ENCODE data around the gene MYT1.

MYT1 gene

DNA sequence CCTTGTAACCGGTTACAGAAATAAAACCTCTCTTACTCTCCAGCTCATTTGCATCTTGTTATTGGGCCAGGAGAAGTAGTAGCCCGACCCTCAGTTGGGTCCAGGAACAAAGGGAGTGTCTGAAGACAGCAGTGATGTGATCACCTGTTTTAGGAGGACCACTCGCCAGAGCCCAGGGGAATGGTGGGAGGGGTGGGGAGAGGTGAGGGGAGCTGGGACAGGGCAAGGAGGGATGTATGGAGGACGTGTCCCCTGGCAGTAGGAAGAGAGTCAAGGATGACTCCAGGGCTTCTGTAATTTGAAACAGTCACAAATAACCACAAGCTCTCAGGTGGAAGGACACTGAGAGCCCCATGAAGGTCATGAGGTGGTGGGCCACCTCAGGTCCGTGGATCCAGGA is 89.9 kb downstream of the MYT1 start:
- DNase-seq: no peak

DNA sequence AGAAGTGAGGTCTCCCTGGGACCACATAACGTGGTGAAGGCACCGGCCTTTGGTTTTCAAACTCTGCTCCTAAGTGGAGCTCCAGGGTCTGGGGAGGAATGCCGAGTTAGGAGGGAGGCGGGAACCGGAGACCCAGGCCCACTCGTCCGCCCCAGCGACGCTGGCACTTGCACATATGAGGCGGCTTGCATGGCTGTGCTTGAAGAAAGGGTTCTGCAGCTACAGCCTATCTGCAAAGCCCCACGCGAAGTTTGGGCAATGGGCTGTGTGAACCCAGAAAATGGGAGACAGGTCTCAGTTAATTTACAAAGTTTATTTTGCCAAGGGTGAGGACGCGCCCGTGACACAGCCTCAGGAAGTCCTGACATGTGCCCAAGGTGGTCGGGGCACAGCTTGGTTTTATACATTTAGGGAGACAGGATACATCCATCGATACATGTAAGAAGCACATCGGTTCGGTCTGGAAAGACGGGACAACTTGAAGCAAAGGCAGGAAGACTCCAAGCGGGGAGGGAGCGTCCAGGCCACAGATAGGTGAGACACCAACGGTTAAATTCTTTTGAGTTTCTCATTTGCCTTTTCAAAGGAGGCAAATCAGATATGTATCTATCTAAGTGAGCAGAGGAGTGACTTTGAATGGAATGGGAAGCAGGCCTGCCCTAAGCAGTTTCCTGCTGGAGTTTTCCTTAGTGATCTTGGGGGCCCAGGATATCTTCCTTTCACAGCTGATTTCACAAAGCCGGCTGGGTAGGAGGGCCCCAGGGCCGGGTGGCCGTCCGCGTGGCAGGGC is 90.5 kb downstream of the MYT1 start:
- no peak for DNase-seq

GRCh38 chr20:64255361-64256281 is 91.4 kb downstream of the MYT1 start, which contains the start of gene PCMTD2:
Gene PCMTD2 (plus strand): TSS chr20:64255748. CDS start chr20:64259966, 4,218 bp downstream.
- peak; percentile 90 for DNase-seq

GRCh38 chr20:64256282-64256935 is 92.2 kb downstream of the MYT1 start:
- peak; percentile 27 for DNase-seq

DNA sequence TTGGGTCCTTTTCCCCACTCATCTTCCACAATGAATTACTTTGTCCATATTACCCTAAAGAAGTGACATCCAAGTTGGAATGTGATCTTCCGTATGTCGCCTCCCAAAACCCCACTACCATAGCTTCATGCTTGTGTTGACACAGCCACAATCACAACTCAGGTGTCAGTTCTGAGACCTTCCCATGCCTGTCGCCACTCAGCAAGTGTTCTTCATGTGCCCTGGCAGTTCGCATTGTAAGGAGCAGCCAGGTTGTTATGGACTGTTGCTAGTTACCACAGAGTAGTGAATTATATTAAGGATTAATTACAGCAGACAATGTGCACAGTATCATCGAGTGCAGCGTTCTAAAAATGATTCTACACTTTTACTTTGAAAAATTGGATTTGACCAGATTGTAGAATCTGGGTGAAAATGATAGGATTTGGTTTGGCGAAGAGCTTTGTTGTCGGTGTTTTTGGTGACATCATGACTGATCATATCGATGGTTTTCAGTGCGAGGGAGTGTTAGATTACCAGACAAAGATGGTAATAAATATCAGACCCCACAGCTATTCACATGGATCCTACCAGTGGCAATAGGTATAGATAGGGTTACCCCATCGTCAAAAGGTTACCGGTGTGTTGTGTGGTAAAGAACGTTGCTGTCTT is 93.0 kb downstream of the MYT1 start:
- DNase-seq: no peak

GRCh38 chr20:64258071-64258823 is 94.0 kb downstream of the MYT1 start:
- DNase-seq: no peak

DNA sequence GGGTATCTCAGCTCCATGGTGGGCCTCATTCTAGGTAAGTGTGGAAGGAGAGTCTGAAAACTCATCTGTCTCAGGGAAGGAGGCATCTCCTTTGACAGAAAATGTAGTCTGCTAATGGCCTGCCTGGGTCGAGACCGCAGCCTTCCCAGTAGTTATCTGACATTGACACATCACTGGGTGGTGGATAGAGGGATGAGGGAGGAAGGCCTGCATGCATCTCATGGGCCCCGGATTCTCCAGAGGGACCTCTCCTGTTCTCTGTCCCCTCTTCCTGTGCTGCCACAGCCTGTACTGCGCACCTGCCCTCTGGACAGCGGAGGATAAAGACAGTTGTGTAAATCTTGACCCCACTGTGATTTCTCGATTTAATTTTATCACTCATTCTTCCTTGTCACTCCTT is 96.0 kb downstream of the MYT1 start:
- no peak for DNase-seq

DNA sequence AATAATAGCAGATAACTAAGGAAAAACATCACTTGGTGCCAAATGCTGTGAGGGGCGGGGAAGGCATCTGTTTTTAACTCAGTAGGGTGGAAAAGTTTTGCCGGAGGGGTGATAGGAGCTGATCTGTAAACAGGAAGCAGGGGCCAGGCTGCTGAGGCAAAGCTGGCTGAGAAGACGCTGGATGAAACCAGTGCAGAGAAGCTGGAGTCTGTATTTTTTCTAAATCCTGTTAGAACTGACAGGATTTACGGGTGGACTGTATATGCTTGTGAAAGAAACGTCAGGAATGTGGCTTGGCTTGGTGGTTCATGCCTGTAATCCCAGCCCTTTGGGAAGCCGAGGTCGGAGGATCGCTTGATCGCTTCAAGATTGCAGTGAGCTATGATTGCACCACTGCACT is 96.9 kb downstream of the MYT1 start:
- no peak for DNase-seq

GRCh38 chr20:64264091-64264490 is 99.8 kb downstream of the MYT1 start:
- DNase-seq: no peak

DNA sequence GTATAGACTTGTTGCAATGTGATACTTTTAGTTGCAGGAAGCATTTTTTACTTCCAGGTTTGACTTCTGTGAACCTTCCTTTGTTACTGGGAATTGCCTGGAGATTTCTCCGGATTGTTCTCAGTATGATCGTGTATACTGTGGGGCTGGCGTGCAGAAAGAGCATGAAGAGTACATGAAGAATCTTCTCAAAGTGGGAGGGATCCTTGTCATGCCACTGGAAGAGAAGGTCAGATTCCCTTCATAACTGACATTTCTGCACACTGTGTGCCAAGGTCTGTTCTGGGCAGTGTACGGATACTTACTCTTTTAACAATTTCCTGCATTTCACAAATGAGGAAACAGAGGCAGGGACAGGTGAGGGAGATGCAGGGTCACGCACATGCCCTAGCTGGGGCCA is 100.9 kb downstream of the MYT1 start:
- DNase-seq: no peak

- no peak for DNase-seq
Measured at GRCh38 chr20:64266988-64267387, 102.7 kb downstream of the MYT1 start.

DNA sequence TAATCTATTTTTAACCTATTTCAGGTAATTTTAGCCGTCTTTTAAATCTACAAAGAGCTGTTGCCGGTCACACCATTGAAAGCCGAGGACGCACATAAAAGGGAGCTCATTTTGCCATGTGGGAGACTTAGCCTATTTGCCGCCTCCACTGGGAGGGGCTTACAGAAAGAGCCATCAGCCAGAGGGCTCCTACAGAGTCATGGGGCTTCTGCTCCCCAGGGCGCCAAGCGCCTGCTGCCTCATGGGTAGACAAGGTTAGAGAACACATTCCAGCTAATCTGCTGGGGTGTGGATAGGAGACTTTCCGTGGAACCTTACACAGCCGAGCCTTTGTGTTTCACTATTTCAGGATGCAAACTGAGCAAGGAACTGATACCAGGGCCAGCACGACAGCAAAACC is 103.9 kb downstream of the MYT1 start:
- no peak for DNase-seq

- no peak for DNase-seq
Measured at GRCh38 chr20:64269604-64270411, 105.6 kb downstream of the MYT1 start.

DNA sequence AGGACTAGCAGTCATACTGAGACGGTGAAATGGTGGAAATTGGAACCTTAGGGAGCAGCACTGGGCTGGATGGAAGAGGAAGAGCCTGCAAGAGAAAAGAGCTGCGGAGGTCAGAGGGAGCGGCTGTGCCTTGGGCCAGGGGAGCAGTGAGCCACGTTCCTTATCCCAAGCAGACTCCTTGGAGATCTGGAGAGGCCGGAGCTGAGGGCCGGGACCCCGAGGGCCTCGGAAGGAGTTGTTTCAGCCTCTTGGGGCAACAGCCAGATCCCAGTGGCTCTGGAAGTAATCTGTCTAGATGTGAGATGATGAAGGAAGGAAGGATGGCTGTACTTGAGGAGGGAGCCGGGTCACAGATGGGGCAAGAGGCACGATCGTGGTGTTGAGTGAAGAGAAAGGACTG is 107.4 kb downstream of the MYT1 start:
- no peak for DNase-seq

GRCh38 chr20:64273109-64273508 is 108.9 kb downstream of the MYT1 start:
- no peak for DNase-seq

DNA sequence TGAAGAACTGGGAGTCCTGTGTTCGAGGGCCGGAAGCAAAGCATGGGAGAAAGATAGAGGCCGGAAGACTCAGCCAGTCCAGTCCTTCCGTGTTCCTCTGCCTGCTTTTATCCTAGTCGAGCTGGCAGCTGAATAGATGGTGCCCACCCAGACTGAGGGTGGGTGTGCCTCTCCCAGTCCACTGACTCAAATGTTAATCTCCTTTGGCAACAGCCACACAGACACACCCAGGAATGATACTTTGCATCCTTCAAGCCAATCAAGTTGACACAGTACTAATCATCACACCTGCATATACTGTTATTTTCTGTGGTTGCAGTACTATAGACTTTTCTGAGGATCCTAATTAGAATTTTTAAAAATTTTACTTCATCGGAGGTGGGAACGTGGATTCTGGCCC is 112.6 kb downstream of the MYT1 start:
- DNase-seq: no peak

GRCh38 chr20:64277571-64278316 is 113.5 kb downstream of the MYT1 start:
- no peak for DNase-seq

DNA sequence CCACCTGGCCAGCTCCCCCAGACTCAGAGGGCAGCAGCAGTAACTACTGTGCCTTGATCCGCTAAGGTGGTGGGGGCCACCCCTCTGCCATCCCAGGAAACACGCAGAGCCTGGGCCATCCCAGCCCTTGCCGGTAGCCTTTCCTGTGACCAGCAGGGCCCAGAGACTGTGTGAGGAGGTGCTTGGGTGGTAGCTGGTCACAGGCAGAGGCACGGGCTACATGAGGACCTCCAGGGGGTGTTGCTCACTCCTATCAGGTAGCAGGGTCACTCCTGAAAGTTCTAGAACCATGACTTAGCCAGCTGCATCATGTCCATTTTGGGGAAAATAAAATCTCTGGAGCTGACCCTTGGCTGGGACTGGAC is 114.0 kb downstream of the MYT1 start:
- no peak for DNase-seq

GRCh38 chr20:64279826-64280459 is 115.7 kb downstream of the MYT1 start:
- DNase-seq: no peak

DNA sequence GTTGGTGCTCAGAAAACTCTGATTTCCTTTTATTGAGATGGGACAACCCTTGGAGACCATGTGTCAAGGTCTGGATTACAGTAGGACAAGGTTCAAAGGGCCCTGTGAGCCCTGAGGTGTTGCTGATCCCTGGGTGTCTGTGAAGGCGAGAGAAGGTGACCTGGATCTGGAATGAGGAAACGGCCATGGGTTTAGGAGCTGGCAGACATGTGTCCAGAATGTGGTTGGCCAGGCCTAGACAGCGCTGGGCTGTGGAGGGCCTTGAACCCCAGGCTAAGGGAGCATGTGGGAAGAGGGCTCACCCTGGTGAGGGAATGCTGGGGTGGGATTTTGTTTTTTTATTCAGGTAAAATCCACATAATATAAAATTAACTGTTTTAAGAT is 116.2 kb downstream of the MYT1 start:
- no peak for DNase-seq
